Astrocyte (in vitro differentiated cells and primary cell): ENCODE data around the gene ATP6V1B1. TPM values are rescaled to one million over a fixed set of nuclear protein-coding genes. Genes with fewer than 3 reads are reported as not detected.

ENCODE experiments used
- DNase-seq: peaks from one replicate; pipeline ENCODE4 v3.0.0-alpha.2; 2010; ENCODE audit warnings: low read depth
- FAIRE-seq: peaks from 2 replicates; lab custom pipeline; 2011; peaks lifted over from hg19 to GRCh38; lab: Jason Lieb, UNC
- H2AFZ ChIP-seq: 2 replicates; pipeline ENCODE4 v1.6.0; 2012; ENCODE audit warnings: low read depth, low read length, inconsistent platforms
- H3K27ac ChIP-seq: 2 replicates; pipeline ENCODE4 v1.5.1; 2011; ENCODE audit warnings: low read depth, low read length, inconsistent platforms
- H3K27me3 ChIP-seq: 2 replicates; pipeline ENCODE4 v1.6.0; 2011; ENCODE audit warnings: low read length, inconsistent platforms; ENCODE audit not compliant: insufficient read depth
- H3K36me3 ChIP-seq: 2 replicates; pipeline ENCODE4 v1.5.1; 2011; ENCODE audit warnings: low read length, inconsistent platforms; ENCODE audit not compliant: insufficient read depth
- H3K4me1 ChIP-seq: 2 replicates; pipeline ENCODE4 v1.5.1; 2011; ENCODE audit warnings: low read length, inconsistent platforms; ENCODE audit not compliant: insufficient read depth
- H3K4me2 ChIP-seq: 2 replicates; pipeline ENCODE4 v1.6.0; 2012; ENCODE audit warnings: low read length, inconsistent platforms
- H3K4me3 ChIP-seq: 2 replicates; pipeline ENCODE4 v1.5.1; 2011; ENCODE audit warnings: low read depth, mild to moderate bottlenecking, low read length, inconsistent platforms; ENCODE audit not compliant: insufficient read depth
- H3K79me2 ChIP-seq: 2 replicates; pipeline ENCODE4 v1.6.0; 2012; ENCODE audit warnings: mild to moderate bottlenecking, low read length, inconsistent platforms; ENCODE audit not compliant: insufficient read depth
- H3K9ac ChIP-seq: 2 replicates; pipeline ENCODE4 v1.6.0; 2012; ENCODE audit warnings: mild to moderate bottlenecking, low read length, inconsistent platforms
- H3K9me3 ChIP-seq: 2 replicates; pipeline ENCODE4 v1.5.1; 2012; ENCODE audit warnings: low read depth, mild to moderate bottlenecking, low read length, inconsistent platforms; ENCODE audit not compliant: insufficient read depth
- H4K20me1 ChIP-seq: 2 replicates; pipeline ENCODE4 v1.6.0; 2012; ENCODE audit warnings: low read length, inconsistent platforms; ENCODE audit not compliant: insufficient read depth
- H3K27ac Mint-ChIP-seq: one replicate; pipeline ENCODE4 v1.8.0; 2021; ENCODE audit warnings: mild to moderate bottlenecking, mixed read lengths; ENCODE audit not compliant: unreplicated experiment
- H3K27me3 Mint-ChIP-seq: one replicate; pipeline ENCODE4 v1.8.0; 2021; ENCODE audit warnings: low read depth, mixed read lengths; ENCODE audit not compliant: unreplicated experiment
- H3K36me3 Mint-ChIP-seq: one replicate; pipeline ENCODE4 v1.8.0; 2021; ENCODE audit warnings: low read depth, mixed read lengths; ENCODE audit not compliant: unreplicated experiment
- H3K4me1 Mint-ChIP-seq: one replicate; pipeline ENCODE4 v1.8.0; 2021; ENCODE audit warnings: low read depth, mixed read lengths; ENCODE audit not compliant: unreplicated experiment
- H3K4me3 Mint-ChIP-seq: one replicate; pipeline ENCODE4 v1.8.0; 2021; ENCODE audit warnings: mild to moderate bottlenecking, moderate library complexity, mixed read lengths; ENCODE audit not compliant: unreplicated experiment
- H3K9me3 Mint-ChIP-seq: one replicate; pipeline ENCODE4 v1.8.0; 2021; ENCODE audit warnings: mild to moderate bottlenecking, mixed read lengths; ENCODE audit not compliant: unreplicated experiment
- EZH2 ChIP-seq: IDR thresholded peaks from 2 replicates; pipeline ENCODE4 v1.6.1; 2012; ENCODE audit warnings: mild to moderate bottlenecking, low read length, inconsistent platforms; ENCODE audit not compliant: insufficient read depth
- total RNA-seq: library from RNA; stranded (reverse); gene quantifications from 2 replicates; pipeline ENCODE4 v1.2.1, GENCODE V29; 2021
- TF ChIP-seq, protein P1 (sequence below): IDR thresholded peaks from 2 replicates; pipeline ENCODE4 v1.5.1; 2011; ENCODE audit warnings: low read depth, mild to moderate bottlenecking, inconsistent platforms, low read length, moderate library complexity; ENCODE audit not compliant: insufficient read depth

Gene ATP6V1B1
- total RNA-seq, 1 donor from 2014 or later = not detected

DNA sequence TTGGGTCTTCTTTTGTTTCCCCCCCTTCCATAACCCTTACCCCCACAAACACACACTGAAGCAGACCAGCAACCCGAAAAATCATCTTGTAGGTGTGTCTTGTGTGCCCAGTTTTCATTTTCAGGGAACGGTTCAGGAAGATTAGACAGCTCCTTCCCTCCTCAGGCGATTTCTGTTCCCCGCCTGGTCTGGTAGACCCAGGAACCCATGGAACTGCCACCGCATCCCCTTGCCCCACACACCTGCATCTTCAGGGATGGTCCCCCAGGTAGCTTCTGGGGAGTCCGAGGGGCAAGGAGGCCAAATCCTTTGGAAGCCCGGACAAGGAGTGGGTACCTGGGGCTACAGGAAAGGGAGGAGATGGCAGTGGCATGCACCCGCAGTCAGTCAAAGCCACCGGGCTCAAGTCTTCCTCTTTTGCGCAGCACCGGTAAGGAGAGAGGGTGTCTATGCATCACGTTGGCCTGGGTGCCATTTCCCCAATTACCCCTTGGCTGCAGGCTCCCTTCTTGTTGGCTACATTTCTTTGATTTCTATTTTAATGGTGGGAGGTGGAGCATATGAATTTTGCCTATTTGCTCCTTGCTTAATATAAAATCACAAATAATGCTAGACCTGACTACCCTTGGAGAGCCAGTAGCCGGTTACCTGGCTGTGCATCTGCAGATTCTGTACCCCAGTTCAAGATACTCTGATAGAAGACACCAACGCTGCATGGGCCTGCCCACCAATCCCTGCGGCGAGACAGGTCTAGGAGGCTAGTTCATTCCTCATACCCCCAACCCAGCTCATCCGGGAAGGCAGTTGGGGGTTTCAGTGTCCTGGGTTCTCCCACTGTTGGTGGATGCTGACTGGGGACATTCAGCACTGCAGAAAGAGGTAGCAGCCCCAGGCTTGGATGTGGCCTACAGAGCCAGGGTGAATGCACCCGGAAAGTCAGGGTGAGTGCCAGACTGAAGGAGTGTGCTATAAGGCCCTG lies 30.0 kb upstream of the ATP6V1B1 start:
- Histone ChIP-seq H3K4me2 (no peak overlapping the region), H2AFZ (no peak overlapping the region), H3K4me1 (peaks cover 11% of the 10 kb centered on the region), H4K20me1 (peaks cover 33% of the 10 kb centered on the region), H3K27me3 (peaks cover 48% of the 10 kb centered on the region), H3K27ac (no peak overlapping the region), H3K9me3 (no peaks in the 10 kb centered on the region), H3K79me2 (no peaks in the 10 kb centered on the region), H3K4me3 (no peak overlapping the region), H3K36me3 (no peaks in the 10 kb centered on the region), H3K9ac (no peak overlapping the region)
- H3K9me3 Mint-ChIP-seq = peaks cover 13% of the 10 kb centered on the region
- TF ChIP-seq, protein P1, sequence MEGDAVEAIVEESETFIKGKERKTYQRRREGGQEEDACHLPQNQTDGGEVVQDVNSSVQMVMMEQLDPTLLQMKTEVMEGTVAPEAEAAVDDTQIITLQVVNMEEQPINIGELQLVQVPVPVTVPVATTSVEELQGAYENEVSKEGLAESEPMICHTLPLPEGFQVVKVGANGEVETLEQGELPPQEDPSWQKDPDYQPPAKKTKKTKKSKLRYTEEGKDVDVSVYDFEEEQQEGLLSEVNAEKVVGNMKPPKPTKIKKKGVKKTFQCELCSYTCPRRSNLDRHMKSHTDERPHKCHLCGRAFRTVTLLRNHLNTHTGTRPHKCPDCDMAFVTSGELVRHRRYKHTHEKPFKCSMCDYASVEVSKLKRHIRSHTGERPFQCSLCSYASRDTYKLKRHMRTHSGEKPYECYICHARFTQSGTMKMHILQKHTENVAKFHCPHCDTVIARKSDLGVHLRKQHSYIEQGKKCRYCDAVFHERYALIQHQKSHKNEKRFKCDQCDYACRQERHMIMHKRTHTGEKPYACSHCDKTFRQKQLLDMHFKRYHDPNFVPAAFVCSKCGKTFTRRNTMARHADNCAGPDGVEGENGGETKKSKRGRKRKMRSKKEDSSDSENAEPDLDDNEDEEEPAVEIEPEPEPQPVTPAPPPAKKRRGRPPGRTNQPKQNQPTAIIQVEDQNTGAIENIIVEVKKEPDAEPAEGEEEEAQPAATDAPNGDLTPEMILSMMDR = no peak
- TF ChIP-seq EZH2 = no peak
- no peak overlapping the region for H3K4me3 Mint-ChIP-seq
- no peak overlapping the region for H3K27ac Mint-ChIP-seq
- no peak for FAIRE-seq
- peaks cover 75% of the 10 kb centered on the region for H3K27me3 Mint-ChIP-seq
- peaks cover 2% of the 10 kb centered on the region for H3K4me1 Mint-ChIP-seq
- no peaks in the 10 kb centered on the region for H3K36me3 Mint-ChIP-seq
- no peak for DNase-seq

DNA sequence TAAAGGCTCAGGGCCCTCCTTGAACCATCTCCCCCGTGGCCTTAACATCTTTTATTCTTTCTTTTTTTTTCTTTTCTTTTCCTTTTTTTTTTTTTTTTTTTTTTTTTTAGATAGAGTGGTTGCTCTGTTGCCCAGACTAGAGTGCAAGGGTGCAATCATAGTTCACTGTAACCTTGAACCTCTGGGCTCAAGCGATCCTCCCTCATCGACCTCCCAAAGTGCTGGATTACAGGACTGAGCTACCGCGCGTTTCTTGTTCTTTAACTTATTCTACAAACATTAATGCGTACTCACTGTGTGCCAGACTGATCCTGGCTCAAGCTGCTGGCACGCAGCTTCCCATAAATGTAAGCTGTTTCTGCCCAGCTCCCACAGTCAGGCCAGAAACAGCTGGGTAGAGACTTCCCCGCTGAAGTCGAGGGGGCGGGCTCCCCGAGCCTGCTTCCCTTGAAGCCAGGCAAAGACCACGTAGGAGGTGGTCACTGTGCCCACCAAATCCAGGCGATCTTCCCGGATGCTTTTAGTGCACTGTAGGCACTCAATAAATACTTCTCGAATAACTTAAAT lies 29.2 kb upstream of the ATP6V1B1 start:
- no peaks in the 10 kb centered on the region for H3K36me3 Mint-ChIP-seq
- H3K4me1 Mint-ChIP-seq = peaks cover 2% of the 10 kb centered on the region
- H3K79me2 ChIP-seq = no peaks in the 10 kb centered on the region
- H2AFZ ChIP-seq = no peak overlapping the region
- peaks cover 11% of the 10 kb centered on the region for H3K9me3 Mint-ChIP-seq
- no peak overlapping the region for H3K27ac ChIP-seq
- TF ChIP-seq, protein P1 = no peak
- no peak for TF ChIP-seq EZH2
- no peak for FAIRE-seq
- peak overlapping the region; percentile 84 for H3K4me2 ChIP-seq
- no peaks in the 10 kb centered on the region for H3K36me3 ChIP-seq
- H3K27me3 Mint-ChIP-seq = peaks cover 80% of the 10 kb centered on the region
- no peaks in the 10 kb centered on the region for H3K9me3 ChIP-seq
- peaks cover 48% of the 10 kb centered on the region for H3K27me3 ChIP-seq
- peak overlapping the region; percentile 82 for H3K4me3 Mint-ChIP-seq
- H3K4me3 ChIP-seq = no peak overlapping the region
- peaks cover 33% of the 10 kb centered on the region for H4K20me1 ChIP-seq
- no peak for DNase-seq
- no peak overlapping the region for H3K27ac Mint-ChIP-seq
- no peak overlapping the region for H3K9ac ChIP-seq
- H3K4me1 ChIP-seq = peaks cover 7% of the 10 kb centered on the region
